Nephron (organoid): ENCODE measurements around the gene ABHD15.

Source experiments
- H3K27ac Mint-ChIP-seq, 3 experiments: 2 replicates each; pipeline ENCODE4 v1.8.0; 2020; ENCODE audit warnings: mixed read lengths in 3 of 3, mild to moderate bottlenecking in 2 of 3, moderate library complexity in 1 of 3
- H3K27me3 Mint-ChIP-seq: 2 replicates; pipeline ENCODE4 v1.8.0; 2021; ENCODE audit warnings: low read depth, mild to moderate bottlenecking, moderate library complexity, mixed read lengths
- H3K36me3 Mint-ChIP-seq: 2 replicates; pipeline ENCODE4 v1.8.0; 2020; ENCODE audit warnings: low read depth, mixed read lengths
- H3K4me1 Mint-ChIP-seq: 2 replicates; pipeline ENCODE4 v1.8.0; 2020; ENCODE audit warnings: mixed read lengths
- H3K4me3 Mint-ChIP-seq, 3 experiments: 2 replicates each; pipeline ENCODE4 v1.8.0; 2020; ENCODE audit warnings: mild to moderate bottlenecking in 3 of 3, mixed read lengths in 3 of 3, moderate library complexity in 2 of 3
- H3K9me3 Mint-ChIP-seq: 2 replicates; pipeline ENCODE4 v1.8.0; 2020; ENCODE audit warnings: mixed read lengths
- TF ChIP-seq, protein P1 (sequence below), 3 experiments: fragments of 200-600 bp; sonication (generic); IDR thresholded peaks; one replicate each; pipeline ENCODE4 v1.5.0; 2021; ENCODE audit warnings: antibody characterized with exemption in 3 of 3; ENCODE audit not compliant: unreplicated experiment in 3 of 3

ABHD15 gene

DNA sequence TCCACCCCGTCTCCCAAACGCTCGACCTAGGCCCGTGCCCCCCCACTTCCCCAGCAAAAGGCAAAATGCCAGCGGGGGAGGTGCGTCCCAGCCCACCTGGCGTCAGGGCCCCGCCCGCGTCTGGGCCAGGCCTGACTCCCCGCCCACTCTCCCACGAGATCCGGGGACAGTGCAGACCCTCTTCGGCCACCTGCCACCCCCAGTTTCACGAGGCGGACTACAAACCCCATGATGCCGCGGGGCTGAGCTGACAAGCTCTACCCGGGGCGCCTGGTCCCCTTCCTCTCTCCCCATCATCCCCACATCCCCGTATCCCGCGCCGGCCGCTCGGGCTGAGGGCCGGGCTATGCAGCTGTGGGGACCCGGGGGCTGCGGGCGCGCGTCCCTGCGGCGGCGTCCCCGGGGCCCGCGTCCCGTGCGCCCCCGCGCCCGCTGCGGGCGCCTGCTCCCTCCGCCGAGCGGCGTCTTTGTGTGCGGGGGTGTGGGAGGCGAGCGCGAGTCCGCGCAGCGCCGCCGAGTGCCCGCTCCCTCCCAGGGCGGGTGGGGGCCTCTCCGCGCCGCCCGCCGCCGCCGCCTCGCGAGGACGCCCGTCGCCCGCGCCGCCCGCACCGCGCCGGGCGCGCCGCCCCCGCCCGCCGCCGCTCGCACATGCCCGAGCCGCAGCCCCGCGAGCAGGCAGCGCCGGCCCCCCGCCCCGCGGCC lies 26.2 kb upstream of the ABHD15 start, which contains the start of gene ANKRD13B:
ANKRD13B (plus strand) TSS at position 283 of the 702 bp plus-strand sequence. CDS start 490 bp downstream, outside the sequence.
- TF ChIP-seq, protein P1, sequence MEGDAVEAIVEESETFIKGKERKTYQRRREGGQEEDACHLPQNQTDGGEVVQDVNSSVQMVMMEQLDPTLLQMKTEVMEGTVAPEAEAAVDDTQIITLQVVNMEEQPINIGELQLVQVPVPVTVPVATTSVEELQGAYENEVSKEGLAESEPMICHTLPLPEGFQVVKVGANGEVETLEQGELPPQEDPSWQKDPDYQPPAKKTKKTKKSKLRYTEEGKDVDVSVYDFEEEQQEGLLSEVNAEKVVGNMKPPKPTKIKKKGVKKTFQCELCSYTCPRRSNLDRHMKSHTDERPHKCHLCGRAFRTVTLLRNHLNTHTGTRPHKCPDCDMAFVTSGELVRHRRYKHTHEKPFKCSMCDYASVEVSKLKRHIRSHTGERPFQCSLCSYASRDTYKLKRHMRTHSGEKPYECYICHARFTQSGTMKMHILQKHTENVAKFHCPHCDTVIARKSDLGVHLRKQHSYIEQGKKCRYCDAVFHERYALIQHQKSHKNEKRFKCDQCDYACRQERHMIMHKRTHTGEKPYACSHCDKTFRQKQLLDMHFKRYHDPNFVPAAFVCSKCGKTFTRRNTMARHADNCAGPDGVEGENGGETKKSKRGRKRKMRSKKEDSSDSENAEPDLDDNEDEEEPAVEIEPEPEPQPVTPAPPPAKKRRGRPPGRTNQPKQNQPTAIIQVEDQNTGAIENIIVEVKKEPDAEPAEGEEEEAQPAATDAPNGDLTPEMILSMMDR (IDR thresholded peaks at IDR 0.05; ENCODE audit: unreplicated experiment in 3 of 3), result no peak
- no peaks in the 10 kb centered on the region for H3K9me3 Mint-ChIP-seq
- peak within 1 kb of the TSS; percentile 82 to 94 (median 92) for H3K4me3 Mint-ChIP-seq
- no peaks in the 10 kb centered on the region for H3K36me3 Mint-ChIP-seq
- H3K27me3 Mint-ChIP-seq, result no peaks in the 10 kb centered on the region
- H3K27ac Mint-ChIP-seq, result peak within 1 kb of the TSS; percentile 87 to 96 (median 93)
- peaks cover 49% of the 10 kb centered on the region for H3K4me1 Mint-ChIP-seq

DNA sequence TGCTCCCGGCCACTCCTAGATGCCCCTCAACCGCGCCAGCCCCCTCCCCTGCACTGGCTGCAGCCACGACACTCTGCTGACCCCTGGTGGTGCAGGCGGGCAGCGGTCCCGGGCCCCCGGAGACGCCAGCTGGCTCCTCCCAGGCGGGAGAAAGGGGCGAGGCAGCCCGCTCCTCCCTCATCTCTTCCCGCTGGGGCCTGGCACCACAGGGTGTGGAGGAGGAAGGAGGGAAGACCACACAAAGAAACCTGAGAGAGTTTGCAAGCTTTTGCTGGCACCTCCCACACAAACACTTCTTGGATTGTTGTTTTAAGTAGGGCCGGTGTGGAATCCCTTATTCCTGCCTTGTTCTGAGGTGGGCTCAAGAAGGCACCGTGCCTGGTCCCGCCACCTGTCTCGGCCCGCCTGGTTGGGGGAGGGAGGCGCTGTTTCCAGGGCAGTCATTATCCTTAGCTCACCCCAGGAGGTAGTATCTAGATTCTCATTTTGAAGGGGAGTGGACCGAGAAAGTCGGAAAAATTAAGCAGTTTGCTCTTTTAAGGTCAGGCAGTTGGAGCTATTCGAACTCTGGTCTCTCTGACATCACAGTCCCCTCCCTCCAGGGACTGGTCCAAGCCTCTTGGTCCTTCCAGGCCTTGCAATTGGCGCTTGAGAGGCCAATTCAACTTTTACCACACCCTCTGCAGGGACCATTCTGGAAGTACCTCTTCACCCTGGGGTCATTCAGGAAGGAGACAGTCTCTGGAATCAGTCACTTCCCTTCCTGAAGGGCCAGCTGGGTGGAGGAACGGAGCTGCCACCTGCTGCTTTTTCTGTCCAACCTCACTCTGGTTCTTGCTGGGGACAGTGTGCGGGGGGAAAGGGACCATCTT lies 25.1 kb upstream of the ABHD15 start:
- peaks cover 48% of the 10 kb centered on the region for H3K4me1 Mint-ChIP-seq
- peak overlapping the region; percentile 79 to 94 (median 92) for H3K4me3 Mint-ChIP-seq
- no peaks in the 10 kb centered on the region for H3K36me3 Mint-ChIP-seq
- no peaks in the 10 kb centered on the region for H3K9me3 Mint-ChIP-seq
- H3K27ac Mint-ChIP-seq, result peak overlapping the region; percentile 87 to 96 (median 93)
- TF ChIP-seq, protein P1 (IDR thresholded peaks at IDR 0.05; ENCODE audit: unreplicated experiment in 3 of 3), result peak; percentile 98 to 100 (median 99)
- H3K27me3 Mint-ChIP-seq, result no peaks in the 10 kb centered on the region

DNA sequence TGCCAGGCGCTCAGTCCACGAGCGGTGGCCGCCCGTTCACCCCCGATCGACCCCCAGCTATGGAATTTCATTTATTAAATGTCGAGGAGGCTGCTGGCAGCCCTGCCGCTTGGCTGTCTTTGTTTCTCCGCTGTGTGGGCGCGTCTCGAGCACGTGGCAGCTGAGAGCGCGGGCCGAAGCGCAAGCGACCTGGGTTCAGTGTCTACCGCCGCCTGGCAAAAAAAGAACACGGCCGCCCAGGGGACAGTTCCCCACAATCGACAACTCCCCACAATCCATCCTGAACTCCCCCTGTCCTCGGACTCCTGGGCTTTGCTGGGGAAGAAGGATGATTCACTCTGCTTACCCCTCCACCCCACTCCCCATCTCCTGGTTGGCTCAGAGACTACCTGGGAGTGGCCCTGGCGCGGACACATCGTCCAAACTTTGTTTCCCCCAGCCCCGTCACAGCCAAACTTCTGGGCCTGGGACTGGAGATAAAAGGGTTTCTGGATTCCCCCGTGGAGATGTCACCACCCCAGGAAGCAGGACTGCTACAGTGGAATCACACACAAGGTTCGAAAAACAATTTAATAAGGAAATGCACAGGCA lies 24.4 kb upstream of the ABHD15 start:
- H3K27ac Mint-ChIP-seq, result peak overlapping the region; percentile 87 to 96 (median 93)
- TF ChIP-seq, protein P1 (IDR thresholded peaks at IDR 0.05; ENCODE audit: unreplicated experiment in 3 of 3), result no peak
- H3K27me3 Mint-ChIP-seq, result no peaks in the 10 kb centered on the region
- peaks cover 48% of the 10 kb centered on the region for H3K4me1 Mint-ChIP-seq
- no peaks in the 10 kb centered on the region for H3K9me3 Mint-ChIP-seq
- H3K36me3 Mint-ChIP-seq, result no peaks in the 10 kb centered on the region
- peak overlapping the region; percentile 79 to 94 (median 92) for H3K4me3 Mint-ChIP-seq

DNA sequence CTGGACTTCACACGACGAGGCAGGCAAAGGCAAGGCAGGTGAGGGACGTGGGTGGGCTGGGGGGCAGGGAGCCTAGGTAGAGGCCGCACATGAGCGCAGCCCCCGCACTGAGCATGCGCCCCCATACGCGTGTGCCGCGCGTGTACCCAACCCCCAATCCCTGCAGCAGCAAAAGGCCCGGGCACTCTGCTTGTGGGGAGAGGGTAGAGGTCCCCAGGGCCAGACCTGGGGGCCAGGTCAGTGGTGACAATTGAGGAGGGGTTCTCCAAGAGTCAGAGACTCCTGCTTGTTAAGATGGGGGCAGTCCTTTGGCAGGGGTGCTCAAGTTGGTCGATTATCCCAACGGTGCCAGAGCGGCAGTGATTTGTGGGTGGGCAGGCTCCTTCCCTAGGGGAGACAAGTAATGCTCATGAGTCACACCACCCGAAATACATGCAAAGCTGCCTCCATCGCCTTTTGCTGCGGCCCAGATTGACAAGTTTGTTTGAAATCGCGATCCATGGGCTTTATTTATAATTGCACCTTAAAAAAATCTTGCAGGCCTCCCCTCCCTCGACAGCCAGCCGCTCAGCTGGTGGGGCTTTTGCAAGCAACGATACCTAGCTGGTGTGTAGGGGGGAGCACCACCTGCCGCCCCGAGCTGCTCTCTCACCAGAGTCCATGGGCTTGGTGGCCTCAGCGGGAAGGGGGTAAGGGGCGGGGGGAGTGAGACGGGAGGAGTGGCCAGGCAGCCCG lies 23.7 kb upstream of the ABHD15 start:
- H3K27me3 Mint-ChIP-seq, result no peaks in the 10 kb centered on the region
- peak overlapping the region; percentile 87 to 96 (median 93) for H3K27ac Mint-ChIP-seq
- H3K4me3 Mint-ChIP-seq, result peak overlapping the region; percentile 79 to 94 (median 92)
- H3K9me3 Mint-ChIP-seq, result no peaks in the 10 kb centered on the region
- TF ChIP-seq, protein P1 (IDR thresholded peaks at IDR 0.05; ENCODE audit: unreplicated experiment in 3 of 3), result no peak
- H3K36me3 Mint-ChIP-seq, result no peaks in the 10 kb centered on the region
- peaks cover 51% of the 10 kb centered on the region for H3K4me1 Mint-ChIP-seq

DNA sequence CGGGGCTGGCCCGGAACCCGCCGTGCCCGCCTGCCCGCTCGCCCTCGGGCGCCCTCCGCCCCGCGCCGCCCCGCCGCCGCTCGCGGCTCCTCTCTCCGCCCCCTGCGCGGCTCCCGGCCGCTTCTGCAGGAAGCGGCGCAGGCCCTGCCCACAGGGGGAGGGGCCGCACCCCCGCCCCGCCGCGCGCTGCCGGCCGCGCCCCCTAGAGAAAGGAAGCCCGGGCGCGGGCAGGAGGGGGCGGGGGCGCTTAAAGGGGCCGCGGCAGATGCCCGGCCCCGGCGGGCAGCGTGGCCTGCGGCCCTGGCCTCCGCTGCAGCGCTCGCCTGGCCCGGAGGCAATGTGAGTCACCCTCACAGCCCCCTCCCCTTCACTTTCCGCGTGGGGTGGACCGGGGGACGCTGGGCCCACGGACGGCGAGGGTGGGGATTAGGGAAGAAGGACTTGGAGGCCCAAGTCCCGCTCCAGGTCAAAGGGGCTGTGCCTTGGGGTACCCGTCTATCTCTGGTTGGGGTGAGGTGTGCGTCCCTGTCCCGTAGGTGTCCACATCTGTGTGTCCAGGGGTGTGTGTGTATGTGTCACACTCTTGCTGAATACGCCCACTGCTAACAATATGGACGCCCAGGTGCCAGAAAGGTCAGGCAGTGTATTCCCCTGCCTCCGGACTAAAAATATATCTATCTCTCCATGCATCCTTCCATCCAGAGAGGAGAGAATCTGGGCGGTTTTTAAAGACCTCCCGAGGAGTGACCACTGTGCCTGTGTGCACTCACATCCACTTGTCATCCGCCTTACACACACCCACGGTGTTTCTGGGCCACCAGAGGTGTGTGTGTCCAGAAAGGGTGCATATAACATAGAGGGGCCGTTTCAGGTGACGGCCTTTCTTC lies 22.9 kb upstream of the ABHD15 start, which contains the start of gene GIT1:
GIT1 (minus strand) TSS at position 125 of the 887 bp plus-strand sequence. CDS start 270 bp downstream, outside the sequence.
- Mint-ChIP-seq H3K9me3 (no peaks in the 10 kb centered on the region), H3K27ac (peak within 1 kb of the TSS; percentile 70 to 96 (median 93)), H3K4me3 (peak within 1 kb of the TSS; percentile 88 to 95 (median 95)), H3K27me3 (no peaks in the 10 kb centered on the region), H3K36me3 (no peaks in the 10 kb centered on the region), H3K4me1 (peaks cover 45% of the 10 kb centered on the region)
- TF ChIP-seq, protein P1 (IDR thresholded peaks at IDR 0.05; ENCODE audit: unreplicated experiment in 3 of 3), result no peak
